Naive B cell (primary cell): ENCODE results near the gene OR6C65. TPM values are rescaled to one million over a fixed set of nuclear protein-coding genes. Genes with fewer than 3 reads are reported as not detected.
A peak's percentile ranks its signal among the peaks of the same experiment; 100 is the strongest.
"Not testable (repeated sequence)": the region's sequence is repeated elsewhere in the genome, so short reads cannot be mapped to it uniquely, and the experiment has no call there.

Source experiments
- ATAC-seq, 2 donors: fragments of 150-1000 bp; cut with Tn5 transposase; 2 replicates each; pipeline ENCODE4 v1.10.0; 2021; ENCODE audit warnings: low read depth in 2 of 2, mild to moderate bottlenecking in 2 of 2, moderate library complexity in 2 of 2
- DNase-seq: peaks from one replicate; pipeline ENCODE4 v3.0.0; 2022
- H3K27ac Mint-ChIP-seq, 6 donors: one replicate each; pipeline ENCODE4 v1.8.0; 2020 to 2022; ENCODE audit warnings: mild to moderate bottlenecking in 6 of 6, mixed read lengths in 6 of 6, moderate library complexity in 5 of 6, inconsistent platforms in 2 of 6
- H3K27me3 Mint-ChIP-seq, 3 donors: one replicate each; pipeline ENCODE4 v1.8.0; 2021 to 2022; ENCODE audit warnings: mixed read lengths in 3 of 3, mild to moderate bottlenecking in 1 of 3
- H3K36me3 Mint-ChIP-seq, 2 donors: one replicate each; pipeline ENCODE4 v1.8.0; 2020 to 2022; ENCODE audit warnings: mixed read lengths in 2 of 2, inconsistent platforms in 1 of 2, mild to moderate bottlenecking in 1 of 2
- H3K4me1 Mint-ChIP-seq, 3 donors: one replicate each; pipeline ENCODE4 v1.8.0; 2020 to 2022; ENCODE audit warnings: mixed read lengths in 3 of 3, inconsistent platforms in 1 of 3, mild to moderate bottlenecking in 1 of 3, moderate library complexity in 1 of 3
- H3K4me3 Mint-ChIP-seq, 8 donors: one replicate each; pipeline ENCODE4 v1.8.0; 2020 to 2022; ENCODE audit warnings: mild to moderate bottlenecking in 8 of 8, mixed read lengths in 8 of 8, moderate library complexity in 8 of 8, inconsistent platforms in 2 of 8
- H3K9me3 Mint-ChIP-seq, 7 donors: one replicate each; pipeline ENCODE4 v1.8.0; 2020 to 2022; ENCODE audit warnings: mixed read lengths in 7 of 7, mild to moderate bottlenecking in 5 of 7, inconsistent platforms in 2 of 7, moderate library complexity in 1 of 7
- polyA plus RNA-seq, 6 donors: library from polyadenylated mRNA; unstranded; fragments of 300-500 nt; fragmentation: Illumina TruSeq; gene quantifications; one replicate each; pipeline ENCODE4 v1.2.3, GENCODE V29; 2021; ENCODE audit warnings: low read depth in 6 of 6

The OR6C65 gene
- not detected for polyA plus RNA-seq

DNA sequence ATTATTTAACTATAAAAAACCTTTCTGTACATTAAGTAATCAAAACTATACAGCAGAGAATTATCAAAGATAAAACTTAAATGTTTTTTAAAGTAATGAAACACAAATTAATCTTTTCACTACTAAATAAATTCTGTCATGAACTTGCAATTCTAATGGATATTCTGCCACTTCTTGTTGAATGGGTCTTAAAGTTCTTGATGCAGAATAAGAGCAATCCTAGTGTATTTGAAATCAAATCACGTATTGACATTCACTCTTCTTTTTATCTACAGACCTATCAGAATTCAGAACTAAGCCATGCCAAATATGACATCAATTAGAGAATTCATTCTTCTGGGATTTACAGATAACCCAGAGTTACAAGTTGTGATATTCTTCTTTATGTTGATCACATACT is at the start of gene OR6C65:
TSS of gene OR6C65 (plus strand) at position 301 of the 400 bp plus-strand sequence. CDS start at position 301, 0 bp downstream.
- ATAC-seq (no peak), DNase-seq (no peak)
- Mint-ChIP-seq H3K27me3 (peaks cover 8 to 27% (median 23%) of the 10 kb centered on the region in 3 donors), H3K4me1 (no peaks in the 10 kb centered on the region), H3K36me3 (no peaks in the 10 kb centered on the region), H3K9me3 (peaks cover 0 to 6% (median 0%) of the 10 kb centered on the region in 7 donors), H3K27ac (no peak within 1 kb of the TSS), H3K4me3 (no peak within 1 kb of the TSS)

DNA sequence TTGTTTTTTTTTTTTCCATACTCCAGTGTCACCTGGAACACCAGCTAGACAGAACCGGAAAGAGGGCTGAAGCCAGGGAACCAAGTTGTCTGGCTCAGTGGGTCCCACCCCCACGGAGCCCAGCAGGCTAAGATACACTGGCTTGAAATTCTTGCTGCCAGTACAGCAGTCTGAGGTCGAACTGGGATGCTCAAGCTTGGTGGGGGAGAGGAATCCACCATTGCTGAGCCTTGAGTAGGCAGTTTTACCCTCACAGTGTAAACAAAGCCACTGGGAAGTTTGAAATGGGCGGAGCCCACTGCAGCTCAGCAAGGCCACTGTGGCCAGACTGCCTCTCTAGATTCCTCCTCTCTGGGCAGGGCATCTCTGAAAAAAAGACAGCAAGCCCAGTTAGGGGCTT is 45.0 kb upstream of the OR6C65 start:
- Mint-ChIP-seq H3K36me3 (peaks cover 0 to 13% of the 10 kb centered on the region in 2 donors), H3K27me3 (peaks cover 13 to 48% (median 35%) of the 10 kb centered on the region in 3 donors), H3K9me3 (peaks cover 3 to 17% (median 13%) of the 10 kb centered on the region in 7 donors)
- not testable (repeated sequence) for H3K4me3 Mint-ChIP-seq, H3K27ac Mint-ChIP-seq, DNase-seq, ATAC-seq, H3K4me1 Mint-ChIP-seq

GRCh38 chr12:55362675-55363074 is 37.7 kb upstream of the OR6C65 start, which contains the start of gene OR6C75:
TSS of gene OR6C75 (plus strand) at chr12:55362975. CDS start at chr12:55365111, 2,136 bp downstream.
- peaks cover 17 to 50% (median 32%) of the 10 kb centered on the region in 3 donors for H3K27me3 Mint-ChIP-seq
- DNase-seq = no peak
- H3K4me3 Mint-ChIP-seq = no peak within 1 kb of the TSS
- H3K4me1 Mint-ChIP-seq = no peaks in the 10 kb centered on the region
- ATAC-seq = no peak
- H3K9me3 Mint-ChIP-seq = peaks cover 0 to 2% (median 0%) of the 10 kb centered on the region in 7 donors
- H3K36me3 Mint-ChIP-seq = no peaks in the 10 kb centered on the region
- H3K27ac Mint-ChIP-seq = no peak within 1 kb of the TSS

DNA sequence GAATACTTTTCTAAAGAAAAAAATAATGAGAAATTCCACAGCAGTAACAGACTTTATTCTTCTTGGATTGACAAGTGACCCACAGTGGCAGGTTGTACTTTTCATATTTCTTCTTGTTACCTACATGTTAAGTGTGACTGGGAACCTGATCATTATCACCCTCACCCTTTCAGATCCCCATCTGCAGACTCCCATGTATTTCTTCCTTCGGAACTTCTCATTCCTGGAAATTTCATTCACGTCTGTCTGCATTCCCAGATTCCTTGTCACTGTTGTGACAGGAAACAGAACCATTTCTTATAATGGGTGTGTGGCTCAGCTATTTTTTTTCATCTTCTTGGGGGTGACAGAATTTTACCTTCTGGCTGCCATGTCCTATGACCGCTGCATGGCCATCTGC is 35.2 kb upstream of the OR6C65 start:
- Mint-ChIP-seq H3K4me3 (no peak overlapping the region), H3K27me3 (peaks cover 17 to 38% (median 25%) of the 10 kb centered on the region in 3 donors), H3K27ac (no peak overlapping the region), H3K4me1 (no peaks in the 10 kb centered on the region), H3K9me3 (no peaks in the 10 kb centered on the region), H3K36me3 (no peaks in the 10 kb centered on the region)
- ATAC-seq (no peak), DNase-seq (no peak)

DNA sequence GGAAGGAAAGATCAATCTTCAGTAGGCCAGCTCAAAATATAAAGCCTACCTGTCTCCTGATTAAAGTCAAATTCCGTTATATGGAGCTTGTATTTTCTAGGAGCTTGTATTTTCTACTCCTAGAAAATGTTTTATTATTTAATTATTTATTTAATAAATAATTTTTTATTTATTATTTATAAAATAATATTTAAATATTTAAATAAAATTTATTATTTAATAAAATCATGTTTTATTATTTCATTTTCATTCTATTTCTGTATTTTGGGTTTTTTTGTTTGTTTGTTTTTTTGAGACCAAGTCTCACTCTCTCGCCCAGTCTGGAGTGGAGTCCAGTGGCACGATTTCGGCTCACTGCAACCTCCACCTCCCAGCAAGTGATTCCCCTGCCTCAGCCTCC is 27.8 kb upstream of the OR6C65 start:
- H3K27ac Mint-ChIP-seq = no peak overlapping the region
- H3K27me3 Mint-ChIP-seq = peaks cover 0 to 16% (median 2%) of the 10 kb centered on the region in 3 donors
- H3K9me3 Mint-ChIP-seq = no peaks in the 10 kb centered on the region
- H3K36me3 Mint-ChIP-seq = no peaks in the 10 kb centered on the region
- no peak overlapping the region for H3K4me3 Mint-ChIP-seq
- no peaks in the 10 kb centered on the region for H3K4me1 Mint-ChIP-seq
- ATAC-seq = no peak
- DNase-seq = no peak

DNA sequence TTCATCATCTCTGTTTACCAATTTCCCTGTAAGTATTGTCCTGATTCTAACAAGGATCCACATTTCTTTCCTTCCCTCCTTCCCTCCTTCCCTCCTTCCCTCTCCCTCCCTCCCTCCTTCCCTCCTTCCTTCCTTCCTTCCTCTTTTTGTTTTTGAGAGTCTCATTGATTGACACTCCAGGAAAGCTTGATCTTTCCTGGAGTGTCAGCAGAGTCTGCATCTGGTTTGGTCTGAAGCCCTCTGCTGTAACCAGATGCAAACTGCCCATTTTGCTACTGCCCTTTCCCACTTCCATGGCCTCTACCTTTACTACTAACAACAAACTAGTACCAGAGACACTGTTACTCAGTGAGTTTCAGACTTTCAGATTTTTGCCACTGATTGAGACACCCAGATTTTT is 14.4 kb upstream of the OR6C65 start:
- Mint-ChIP-seq H3K36me3 (no peaks in the 10 kb centered on the region), H3K27ac (peak overlapping the region in 1 of 6 donors; percentile 76), H3K27me3 (peaks cover 0 to 12% (median 6%) of the 10 kb centered on the region in 3 donors), H3K4me1 (peaks cover 0 to 7% (median 0%) of the 10 kb centered on the region in 3 donors), H3K9me3 (no peaks in the 10 kb centered on the region), H3K4me3 (no peak overlapping the region)
- no peak for ATAC-seq
- no peak for DNase-seq

DNA sequence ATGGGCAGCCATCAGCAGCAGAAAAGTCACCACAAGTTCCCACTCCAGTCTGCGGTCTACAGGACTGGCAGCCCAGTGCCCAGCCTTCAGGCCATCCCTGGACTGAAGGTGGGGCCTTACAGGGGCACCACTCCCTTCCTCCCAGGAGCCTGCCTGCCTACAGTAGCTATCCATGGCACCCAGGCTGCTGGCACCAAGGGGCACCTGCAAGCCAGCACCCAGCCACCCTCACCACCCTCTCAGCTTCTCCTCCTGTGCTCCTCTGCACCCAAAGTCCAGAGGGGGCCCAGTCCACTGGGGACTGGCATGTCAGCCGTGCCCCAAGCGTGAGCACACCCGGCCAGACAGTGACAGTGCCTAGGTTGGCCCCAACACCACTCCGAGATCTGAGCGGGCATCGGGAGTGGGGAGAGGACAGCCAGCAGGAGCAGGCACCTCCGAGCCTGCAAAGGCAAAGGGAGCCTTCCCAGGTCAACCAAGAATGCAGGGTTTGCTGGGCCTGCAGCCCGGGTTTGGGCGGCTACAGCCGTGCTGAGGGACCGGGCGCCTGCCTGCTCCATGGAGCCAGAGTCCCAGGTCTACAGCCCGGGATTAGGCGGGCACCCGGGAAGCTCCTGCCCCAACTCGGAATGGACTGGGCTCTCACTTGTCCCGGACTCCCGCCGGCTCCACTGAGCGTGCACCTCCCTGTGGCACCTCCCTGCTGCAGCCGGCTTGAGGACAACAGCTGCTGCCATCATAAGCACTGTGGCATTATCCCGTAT is 8.1 kb upstream of the OR6C65 start:
- ATAC-seq (no peak), DNase-seq (no peak)
- Mint-ChIP-seq H3K36me3 (no peaks in the 10 kb centered on the region), H3K27me3 (peaks cover 7 to 8% (median 8%) of the 10 kb centered on the region in 3 donors), H3K4me1 (no peaks in the 10 kb centered on the region), H3K27ac (peak overlapping the region in 1 of 6 donors; percentile 28), H3K4me3 (no peak overlapping the region), H3K9me3 (no peaks in the 10 kb centered on the region)

DNA sequence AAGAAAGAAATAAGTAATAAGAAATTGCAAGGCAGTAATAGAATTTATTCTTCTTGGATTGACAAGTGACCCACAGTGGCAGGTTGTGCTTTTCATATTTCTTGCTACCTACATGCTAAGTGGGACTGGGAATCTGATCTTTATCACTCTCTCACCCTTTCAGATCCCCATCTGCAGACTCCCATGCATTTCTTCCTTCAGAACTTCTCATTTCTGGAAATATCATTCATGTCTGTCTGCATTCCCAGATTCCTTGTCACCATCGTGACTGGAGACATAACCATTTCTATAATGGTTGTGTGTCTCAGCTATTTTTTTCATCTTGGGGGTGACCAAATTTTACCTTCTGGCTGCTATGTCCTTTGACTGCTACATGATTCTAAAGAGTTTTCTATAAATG is 4.0 kb upstream of the OR6C65 start:
- no peaks in the 10 kb centered on the region for H3K4me1 Mint-ChIP-seq
- ATAC-seq (no peak), DNase-seq (no peak)
- H3K27me3 Mint-ChIP-seq = peaks cover 8 to 31% (median 25%) of the 10 kb centered on the region in 3 donors
- no peaks in the 10 kb centered on the region for H3K9me3 Mint-ChIP-seq
- no peak overlapping the region for H3K4me3 Mint-ChIP-seq
- no peak overlapping the region for H3K27ac Mint-ChIP-seq
- H3K36me3 Mint-ChIP-seq = no peaks in the 10 kb centered on the region

DNA sequence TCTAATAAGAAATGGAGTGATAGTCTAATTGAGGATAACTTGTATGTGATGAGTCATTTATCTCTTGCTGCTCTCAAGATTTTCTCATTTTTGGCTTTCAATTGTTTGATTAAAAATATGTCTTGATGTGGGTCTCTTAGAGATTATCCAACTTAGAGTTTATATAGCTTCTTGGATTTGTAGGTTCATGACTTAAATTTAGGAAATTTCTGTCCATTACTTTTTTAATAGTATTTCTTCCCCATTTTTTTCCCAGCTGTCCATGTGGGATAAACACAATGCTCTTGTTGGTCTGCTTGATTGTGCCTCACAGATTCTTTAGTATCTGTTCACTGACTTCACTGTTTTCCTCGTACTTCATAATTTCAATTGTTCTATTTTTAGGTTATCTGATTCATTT is 7.5 kb downstream of the OR6C65 start:
- ATAC-seq (no peak), DNase-seq (no peak)
- H3K27ac Mint-ChIP-seq = no peak overlapping the region
- H3K4me1 Mint-ChIP-seq = no peaks in the 10 kb centered on the region
- no peaks in the 10 kb centered on the region for H3K36me3 Mint-ChIP-seq
- peaks cover 6 to 20% (median 6%) of the 10 kb centered on the region in 3 donors for H3K27me3 Mint-ChIP-seq
- peaks cover 0 to 20% (median 4%) of the 10 kb centered on the region in 7 donors for H3K9me3 Mint-ChIP-seq
- no peak overlapping the region for H3K4me3 Mint-ChIP-seq

DNA sequence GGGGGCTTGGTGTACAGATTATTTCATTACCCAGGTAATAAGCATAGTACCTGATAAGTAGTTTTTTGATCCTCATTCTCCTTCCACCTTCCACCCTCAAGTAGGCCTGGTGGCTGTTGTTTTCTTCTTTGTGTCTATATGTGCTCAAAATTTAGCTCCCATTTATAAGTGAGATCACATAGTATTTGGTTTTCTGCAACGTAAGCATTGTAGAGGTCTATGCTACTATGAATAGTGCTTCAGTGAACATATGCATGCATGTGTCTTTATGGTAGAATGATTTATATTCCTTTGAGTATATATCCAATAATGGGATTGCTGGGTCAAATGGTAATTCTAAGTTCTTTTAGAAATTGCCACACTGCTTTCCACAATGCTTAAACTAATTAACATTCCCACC is 8.8 kb downstream of the OR6C65 start:
- Mint-ChIP-seq H3K9me3 (peaks cover 0 to 15% (median 4%) of the 10 kb centered on the region in 7 donors), H3K27me3 (peaks cover 6 to 22% (median 6%) of the 10 kb centered on the region in 3 donors)
- not testable (repeated sequence) for DNase-seq, H3K36me3 Mint-ChIP-seq, H3K4me1 Mint-ChIP-seq, ATAC-seq, H3K27ac Mint-ChIP-seq, H3K4me3 Mint-ChIP-seq

DNA sequence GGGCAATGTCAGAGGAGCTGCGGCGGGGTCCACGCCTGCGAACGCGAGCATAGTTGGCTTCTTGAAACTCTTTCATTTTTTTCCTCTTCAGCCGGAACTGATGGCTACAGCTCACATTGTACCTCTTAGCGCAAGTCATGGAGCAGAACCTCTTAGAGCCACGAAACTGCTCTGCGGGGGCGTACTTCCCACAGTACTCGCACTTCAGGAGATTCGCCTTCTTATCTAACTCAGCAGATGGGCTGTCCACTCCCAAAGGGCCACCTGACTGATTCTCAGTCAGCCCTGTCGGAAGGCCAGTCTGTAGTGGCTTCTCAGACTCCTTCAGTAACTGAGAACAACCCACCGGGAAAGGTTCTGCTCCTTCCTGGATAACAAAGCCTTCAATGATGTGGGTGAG is 11.8 kb downstream of the OR6C65 start:
- not testable (repeated sequence) for H3K27ac Mint-ChIP-seq, ATAC-seq, DNase-seq, H3K4me1 Mint-ChIP-seq, H3K36me3 Mint-ChIP-seq, H3K4me3 Mint-ChIP-seq
- H3K27me3 Mint-ChIP-seq = peaks cover 19 to 48% (median 27%) of the 10 kb centered on the region in 3 donors
- peaks cover 0 to 15% (median 4%) of the 10 kb centered on the region in 7 donors for H3K9me3 Mint-ChIP-seq

GRCh38 chr12:55413498-55414388 is 13.4 kb downstream of the OR6C65 start:
- Mint-ChIP-seq H3K4me3 (peak overlapping the region in 4 of 8 donors; percentile 38 to 74 (median 43)), H3K27me3 (peaks cover 30 to 50% (median 41%) of the 10 kb centered on the region in 3 donors)
- not testable (repeated sequence) for DNase-seq, H3K9me3 Mint-ChIP-seq, H3K36me3 Mint-ChIP-seq, ATAC-seq, H3K4me1 Mint-ChIP-seq, H3K27ac Mint-ChIP-seq

DNA sequence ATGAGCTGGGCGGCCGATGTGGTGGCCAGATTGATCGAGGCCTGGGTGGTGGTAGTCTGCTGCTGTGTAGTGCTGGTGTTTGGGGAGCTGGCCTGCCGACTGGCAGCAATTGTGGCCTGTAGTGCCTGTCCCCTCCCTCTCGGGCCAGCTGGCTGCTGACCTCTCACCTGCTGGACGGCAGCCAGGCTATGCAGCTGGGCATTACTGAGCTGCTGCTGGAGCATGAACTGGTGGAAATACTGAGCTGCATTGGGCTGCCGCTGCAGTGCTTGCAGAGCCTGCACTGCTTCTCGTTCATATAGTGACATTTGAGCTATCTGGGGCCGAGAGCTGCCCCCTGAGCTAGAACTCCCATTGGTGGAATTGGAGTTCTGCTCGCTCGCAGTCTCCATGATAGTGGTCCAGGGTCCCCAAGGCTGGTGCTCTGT is 14.1 kb downstream of the OR6C65 start:
- not testable (repeated sequence) for ATAC-seq, H3K9me3 Mint-ChIP-seq, H3K4me1 Mint-ChIP-seq, DNase-seq, H3K36me3 Mint-ChIP-seq
- H3K27ac Mint-ChIP-seq = peak overlapping the region in 1 of 6 donors; percentile 72
- peak overlapping the region in 6 of 8 donors; percentile 38 to 74 (median 45) for H3K4me3 Mint-ChIP-seq
- H3K27me3 Mint-ChIP-seq = peaks cover 37 to 56% (median 43%) of the 10 kb centered on the region in 3 donors
